Vagina (tissue), 2 donors: ENCODE results near the gene CEP290. TPM values are rescaled to one million over a fixed set of nuclear protein-coding genes. Genes with fewer than 3 reads are reported as not detected.

ENCODE experiments used
- DNase-seq, 2 donors: peaks; one replicate each; pipeline ENCODE4 v3.0.0-alpha.2; 2017; ENCODE audit errors: extremely low spot score in 2 of 2
- H3K27ac ChIP-seq: fragments of 200-600 bp; sonication (generic); one replicate; pipeline ENCODE4 v1.5.1; 2019
- H3K27me3 ChIP-seq: fragments of 200-600 bp; sonication (generic); one replicate; pipeline ENCODE4 v1.5.1; 2019
- H3K36me3 ChIP-seq, 2 donors: fragments of 200-600 bp; sonication (generic); one replicate each; pipeline ENCODE4 v1.5.1; 2017 to 2019
- H3K4me1 ChIP-seq: fragments of 200-600 bp; sonication (generic); one replicate; pipeline ENCODE4 v1.5.1; 2019
- H3K4me3 ChIP-seq, 2 donors: fragments of 200-600 bp; sonication (generic); 1 replicate in 1 of 2; 2 replicates in 1 of 2; pipeline ENCODE4 v1.5.1; 2016 to 2019
- H3K9me3 ChIP-seq: fragments of 200-600 bp; sonication (generic); one replicate; pipeline ENCODE4 v1.5.1; 2019
- CTCF ChIP-seq, 3 experiments: fragments of 450-650 bp in 2 of 3; fragments of 200-600 bp in 1 of 3; sonication (generic) in 1 of 3; IDR thresholded peaks; one replicate each; pipeline ENCODE4 v1.5.1; 2017 to 2019; ENCODE audit warnings: antibody characterized with exemption in 3 of 3, mild to moderate bottlenecking in 2 of 3, moderate library complexity in 2 of 3
- POLR2A ChIP-seq, 2 donors: fragments of 450-650 bp; IDR thresholded peaks; one replicate each; pipeline ENCODE4 v1.6.1; 2017; ENCODE audit warnings: antibody characterized with exemption in 2 of 2, mild to moderate bottlenecking in 2 of 2, moderate library complexity in 2 of 2
- POLR2AphosphoS5 ChIP-seq, 2 donors: sonication (generic); formaldehyde crosslinking; IDR thresholded peaks; one replicate each; pipeline ENCODE4 v1.9.0; 2017; ENCODE audit warnings: antibody characterized with exemption in 2 of 2, mild to moderate bottlenecking in 2 of 2, low read depth in 1 of 2; ENCODE audit not compliant: insufficient read depth in 1 of 2
- intact Hi-C: fragments of 100-400 bp; cut with DNase I; formaldehyde crosslinking; loops from one replicate; pipeline ENCODE4 v1.15.1; 2023
- total RNA-seq: library from RNA; depleted of rRNA; stranded (reverse); fragments of >200 nt; gene quantifications from one replicate; pipeline ENCODE4 v1.2.3, GENCODE V29; 2016

The CEP290 gene
- total RNA-seq, 1 donor from 2014 or later = 16.2 TPM

GRCh38 chr12:88153959-88154358 lies 12.1 kb upstream of the CEP290 start:
- no peaks in the 10 kb centered on the region for H3K27me3 ChIP-seq
- no peaks in the 10 kb centered on the region for H3K9me3 ChIP-seq
- no peaks in the 10 kb centered on the region for H3K36me3 ChIP-seq
- intact Hi-C loops = no loop called here
- peak in 2 of 3 experiments; percentile 5 to 21 for TF ChIP-seq CTCF (IDR thresholded peaks at IDR 0.05)
- TF ChIP-seq POLR2AphosphoS5 (IDR thresholded peaks at IDR 0.05; ENCODE audit: insufficient read depth in 1 of 2, low read depth in 1 of 2) = no peak
- no peak overlapping the region for H3K4me3 ChIP-seq
- H3K4me1 ChIP-seq = no peaks in the 10 kb centered on the region
- DNase-seq = no peak
- no peak overlapping the region for H3K27ac ChIP-seq

DNA sequence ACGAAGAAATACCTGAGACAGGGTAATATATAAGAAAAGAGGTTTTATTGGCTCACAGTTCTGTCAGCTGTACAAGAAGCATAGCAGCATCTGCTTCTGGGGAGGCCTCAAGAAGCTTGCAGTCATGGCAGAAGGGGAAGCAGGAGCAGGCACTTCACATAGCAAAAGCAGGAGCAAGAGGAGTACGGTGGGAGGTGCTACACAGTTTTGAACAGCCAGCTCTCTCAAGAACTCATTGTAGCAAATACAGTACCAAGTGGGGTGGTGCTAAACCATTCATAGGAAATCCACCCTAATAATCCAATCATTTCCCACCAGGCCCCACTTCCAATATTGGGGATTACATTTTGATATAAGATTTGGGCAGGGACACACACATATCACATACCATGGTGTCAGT lies 8.2 kb upstream of the CEP290 start:
- H3K27ac ChIP-seq = no peak overlapping the region
- H3K4me1 ChIP-seq = peaks cover 12% of the 10 kb centered on the region
- H3K36me3 ChIP-seq = peaks cover 0 to 4% of the 10 kb centered on the region in 2 donors
- no peak overlapping the region for H3K4me3 ChIP-seq
- no peak for DNase-seq
- no peaks in the 10 kb centered on the region for H3K9me3 ChIP-seq
- intact Hi-C loops = no loop called here
- no peak for TF ChIP-seq POLR2A (IDR thresholded peaks at IDR 0.05)
- no peak for TF ChIP-seq CTCF (IDR thresholded peaks at IDR 0.05)
- TF ChIP-seq POLR2AphosphoS5 (IDR thresholded peaks at IDR 0.05; ENCODE audit: insufficient read depth in 1 of 2, low read depth in 1 of 2) = no peak
- no peaks in the 10 kb centered on the region for H3K27me3 ChIP-seq

DNA sequence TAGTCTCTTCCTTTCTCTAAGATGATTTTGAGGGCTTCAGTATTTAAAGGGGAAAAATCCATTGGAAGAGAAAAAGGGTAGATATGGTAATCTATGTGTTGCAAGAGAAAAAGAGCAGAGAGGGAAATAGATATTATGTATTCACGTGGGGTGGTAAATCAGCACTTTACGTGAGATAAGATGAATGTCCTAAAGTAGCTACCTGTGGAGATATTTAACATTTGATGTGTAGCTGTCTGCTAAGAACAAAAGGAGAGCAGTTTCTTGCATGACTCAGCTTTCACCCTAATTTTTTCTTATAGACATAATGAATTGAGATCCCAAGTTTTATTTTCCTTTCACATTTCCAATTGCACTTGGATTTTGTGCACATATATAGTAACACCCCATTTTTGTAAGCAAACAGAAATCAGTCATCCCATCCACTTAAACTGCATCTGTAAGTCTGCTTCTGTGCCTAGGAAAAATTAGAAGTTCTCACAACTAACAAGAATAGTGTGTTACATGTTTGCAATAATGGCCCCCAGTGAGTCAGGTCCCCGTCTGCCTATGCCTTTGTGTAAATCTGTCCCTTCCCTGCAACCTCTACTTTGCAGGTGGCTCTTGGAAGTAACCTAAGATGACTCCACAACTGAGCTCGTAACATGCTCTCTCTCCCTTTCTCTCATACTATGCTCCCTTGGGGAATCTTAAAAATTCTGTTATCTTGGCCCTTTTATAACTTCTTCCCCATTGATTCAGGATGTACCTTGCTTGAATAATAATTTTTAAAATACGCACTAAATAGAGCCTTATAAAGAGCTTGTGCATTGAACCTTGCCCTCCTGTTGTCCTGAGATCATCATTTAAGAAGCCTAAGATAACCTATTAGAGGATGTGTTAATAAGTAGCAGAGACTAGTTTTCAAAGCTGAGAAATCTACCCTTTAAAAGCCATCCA lies 3.9 kb upstream of the CEP290 start:
- TF ChIP-seq POLR2AphosphoS5 (IDR thresholded peaks at IDR 0.05; ENCODE audit: insufficient read depth in 1 of 2, low read depth in 1 of 2) (no peak), CTCF (IDR thresholded peaks at IDR 0.05) (no peak), POLR2A (IDR thresholded peaks at IDR 0.05) (no peak)
- no peak overlapping the region for H3K4me3 ChIP-seq
- H3K27ac ChIP-seq = no peak overlapping the region
- intact Hi-C loops = no loop called here
- no peaks in the 10 kb centered on the region for H3K9me3 ChIP-seq
- peaks cover 35% of the 10 kb centered on the region for H3K4me1 ChIP-seq
- peaks cover 0 to 4% of the 10 kb centered on the region in 2 donors for H3K36me3 ChIP-seq
- DNase-seq = no peak
- H3K27me3 ChIP-seq = no peaks in the 10 kb centered on the region

DNA sequence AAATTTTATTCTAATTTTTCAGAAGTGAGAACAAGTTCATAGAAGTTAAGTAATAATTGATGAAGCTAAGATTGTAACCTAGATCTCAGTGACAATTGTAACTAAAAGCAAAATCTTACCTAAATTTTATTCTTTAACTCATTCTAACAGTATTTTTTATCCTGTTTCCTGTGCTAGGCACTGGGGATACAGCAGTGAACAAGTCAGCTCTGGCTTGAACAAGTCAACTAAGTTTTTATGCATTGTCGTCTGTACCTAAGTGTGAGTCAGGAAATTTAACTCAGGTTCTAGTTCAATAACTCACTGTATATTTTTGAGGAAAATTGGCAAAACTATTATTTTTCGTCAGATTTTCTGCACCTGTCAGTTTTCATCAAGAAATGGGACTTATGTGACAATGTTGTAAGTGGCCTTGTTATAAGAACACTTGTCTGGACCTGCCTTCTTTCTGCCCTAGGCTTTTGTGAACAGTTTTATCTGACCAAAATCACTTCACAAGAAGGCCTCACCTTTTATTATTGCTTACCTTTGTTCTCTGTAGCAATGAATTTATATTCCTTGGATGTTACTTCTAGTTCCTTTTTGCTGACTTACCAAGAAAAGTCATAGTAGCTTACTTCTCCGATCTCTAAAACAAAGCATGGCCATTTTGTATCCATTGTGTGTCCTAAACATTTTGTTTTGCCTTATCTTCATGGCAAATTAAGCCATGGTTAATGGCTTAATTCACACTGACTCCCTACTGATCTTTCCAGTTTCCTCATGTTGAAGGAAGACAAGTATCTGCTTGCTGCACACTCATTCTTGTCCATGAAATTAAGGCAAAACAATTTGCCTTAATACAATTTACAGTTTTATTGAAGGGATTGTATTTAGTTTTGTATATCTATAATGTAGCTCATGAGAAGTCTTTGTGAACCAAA lies 2.9 kb upstream of the CEP290 start:
- TF ChIP-seq POLR2AphosphoS5 (IDR thresholded peaks at IDR 0.05; ENCODE audit: insufficient read depth in 1 of 2, low read depth in 1 of 2) = no peak
- TF ChIP-seq POLR2A (IDR thresholded peaks at IDR 0.05) = no peak
- TF ChIP-seq CTCF (IDR thresholded peaks at IDR 0.05) = no peak
- no peaks in the 10 kb centered on the region for H3K9me3 ChIP-seq
- no peak overlapping the region for H3K27ac ChIP-seq
- H3K4me1 ChIP-seq = peaks cover 35% of the 10 kb centered on the region
- no peak for DNase-seq
- H3K36me3 ChIP-seq = peaks cover 0 to 4% of the 10 kb centered on the region in 2 donors
- H3K4me3 ChIP-seq = no peak overlapping the region
- intact Hi-C loops = no loop called here
- no peaks in the 10 kb centered on the region for H3K27me3 ChIP-seq
